OCI-LY1 (cell line): ENCODE results near the gene KCNN3.

Source experiments
- H2AFZ ChIP-seq: fragments of 200-600 bp; sonication (generic), shearing (Covaris generic); 2 replicates; pipeline ENCODE4 v1.6.0; 2014; ENCODE audit warnings: antibody characterized with exemption, mild to moderate bottlenecking, low read length
- H3F3A ChIP-seq: fragments of 200-600 bp; sonication (generic), shearing (Covaris generic); 2 replicates; pipeline ENCODE4 v1.6.0; 2014; ENCODE audit warnings: mild to moderate bottlenecking, antibody characterized with exemption, low read length, moderate library complexity; ENCODE audit not compliant: insufficient read depth
- H3K27ac ChIP-seq: fragments of 200-600 bp; sonication (generic); 2 replicates; pipeline ENCODE4 v1.5.1; 2014; ENCODE audit warnings: low read length, mixed run types, mild to moderate bottlenecking, low read depth; ENCODE audit not compliant: poor library complexity, severe bottlenecking
- H3K27me3 ChIP-seq: fragments of 200-600 bp; sonication (generic); 2 replicates; pipeline ENCODE4 v1.6.0; 2014; ENCODE audit warnings: antibody characterized with exemption, mild to moderate bottlenecking, low read length, moderate library complexity; ENCODE audit not compliant: insufficient read depth
- H3K36me3 ChIP-seq: fragments of 200-600 bp; sonication (generic); 2 replicates; pipeline ENCODE4 v1.6.1; 2014; ENCODE audit warnings: mild to moderate bottlenecking, antibody characterized with exemption, low read length, moderate library complexity, mixed read lengths; ENCODE audit not compliant: insufficient read depth
- H3K4me1 ChIP-seq: fragments of 200-600 bp; sonication (generic); 2 replicates; pipeline ENCODE4 v1.5.1; 2014; ENCODE audit warnings: mild to moderate bottlenecking, low read length, moderate library complexity; ENCODE audit not compliant: insufficient read depth, severe bottlenecking
- H3K4me2 ChIP-seq: fragments of 200-600 bp; sonication (generic), shearing (Covaris generic); 2 replicates; pipeline ENCODE4 v1.6.1; 2014; ENCODE audit warnings: low read length
- H3K4me3 ChIP-seq: fragments of 200-600 bp; sonication (generic); 2 replicates; pipeline ENCODE4 v1.5.1; 2014; ENCODE audit warnings: low read length, low read depth, mild to moderate bottlenecking, mixed read lengths; ENCODE audit not compliant: poor library complexity, severe bottlenecking
- H3K79me2 ChIP-seq: fragments of 200-600 bp; shearing (Covaris generic); 2 replicates; pipeline ENCODE4 v1.6.1; 2016; ENCODE audit warnings: mixed run types, low read length, mixed read lengths; ENCODE audit not compliant: insufficient read depth
- H3K9ac ChIP-seq: fragments of 200-600 bp; sonication (generic), shearing (Covaris generic); 2 replicates; pipeline ENCODE4 v1.6.1; 2014; ENCODE audit warnings: mild to moderate bottlenecking, low read length, mixed read lengths
- H3K9me2 ChIP-seq: fragments of 200-600 bp; sonication (generic), shearing (Covaris generic); 2 replicates; pipeline ENCODE4 v1.6.1; 2014; ENCODE audit warnings: low read depth, mild to moderate bottlenecking, low read length, mixed read lengths
- H3K9me3 ChIP-seq: fragments of 200-600 bp; shearing (Covaris generic); 2 replicates; pipeline ENCODE4 v1.6.1; 2014; ENCODE audit warnings: low read length, mixed read lengths
- H4K20me1 ChIP-seq: fragments of 200-600 bp; sonication (generic), shearing (Covaris generic); 2 replicates; pipeline ENCODE4 v1.6.0; 2016; ENCODE audit warnings: mild to moderate bottlenecking, low read length; ENCODE audit not compliant: insufficient read depth
- CTCF ChIP-seq: fragments of 200-600 bp; sonication (generic), shearing (Covaris generic); IDR thresholded peaks from 2 replicates; pipeline ENCODE4 v1.5.1; 2017; ENCODE audit warnings: mild to moderate bottlenecking, antibody characterized with exemption, low read length, moderate library complexity, mixed read lengths
- EZH2 ChIP-seq: fragments of 200-600 bp; sonication (generic), shearing (Covaris generic); IDR thresholded peaks from 2 replicates; pipeline ENCODE4 v1.8.0; 2017; ENCODE audit warnings: borderline replicate concordance, mixed run types, mild to moderate bottlenecking, antibody characterized with exemption, low read length, moderate library complexity, mixed read lengths

KCNN3 gene

GRCh38 chr1:154778944-154779343, 91.1 kb downstream of the KCNN3 start:
- Histone ChIP-seq H4K20me1 (no peaks in the 10 kb centered on the region), H3K79me2 (no peaks in the 10 kb centered on the region), H3K4me2 (no peak overlapping the region), H3K4me3 (no peak overlapping the region), H3K27ac (no peak overlapping the region), H3K27me3 (no peaks in the 10 kb centered on the region), H3K36me3 (peaks cover 49% of the 10 kb centered on the region), H3K4me1 (no peaks in the 10 kb centered on the region), H3K9me2 (no peaks in the 10 kb centered on the region), H3K9ac (no peak overlapping the region), H3F3A (no peaks in the 10 kb centered on the region), H3K9me3 (peaks cover 7% of the 10 kb centered on the region), H2AFZ (no peak overlapping the region)
- no peak for TF ChIP-seq EZH2
- no peak for TF ChIP-seq CTCF

GRCh38 chr1:154778275-154778674, 91.8 kb downstream of the KCNN3 start:
- no peak overlapping the region for H3K27ac ChIP-seq
- H2AFZ ChIP-seq: no peak overlapping the region
- no peak overlapping the region for H3K4me2 ChIP-seq
- no peaks in the 10 kb centered on the region for H3K27me3 ChIP-seq
- no peaks in the 10 kb centered on the region for H3K79me2 ChIP-seq
- TF ChIP-seq CTCF: no peak
- no peak for TF ChIP-seq EZH2
- H3K9me3 ChIP-seq: peaks cover 7% of the 10 kb centered on the region
- H4K20me1 ChIP-seq: no peaks in the 10 kb centered on the region
- no peak overlapping the region for H3K9ac ChIP-seq
- H3K36me3 ChIP-seq: peaks cover 55% of the 10 kb centered on the region
- no peaks in the 10 kb centered on the region for H3F3A ChIP-seq
- H3K4me1 ChIP-seq: no peaks in the 10 kb centered on the region
- H3K9me2 ChIP-seq: no peaks in the 10 kb centered on the region
- H3K4me3 ChIP-seq: no peak overlapping the region

GRCh38 chr1:154777781-154778180, 92.3 kb downstream of the KCNN3 start:
- no peak overlapping the region for H2AFZ ChIP-seq
- no peak overlapping the region for H3K9ac ChIP-seq
- no peaks in the 10 kb centered on the region for H3K27me3 ChIP-seq
- H3K79me2 ChIP-seq: no peaks in the 10 kb centered on the region
- no peaks in the 10 kb centered on the region for H4K20me1 ChIP-seq
- no peaks in the 10 kb centered on the region for H3F3A ChIP-seq
- H3K9me2 ChIP-seq: no peaks in the 10 kb centered on the region
- TF ChIP-seq EZH2 (no peak), CTCF (no peak)
- no peaks in the 10 kb centered on the region for H3K4me1 ChIP-seq
- H3K36me3 ChIP-seq: peaks cover 56% of the 10 kb centered on the region
- H3K4me2 ChIP-seq: no peak overlapping the region
- peaks cover 7% of the 10 kb centered on the region for H3K9me3 ChIP-seq
- H3K4me3 ChIP-seq: no peak overlapping the region
- no peak overlapping the region for H3K27ac ChIP-seq
